Caco-2 (cell line): ENCODE data around the gene EXOC6B. TPM values are rescaled to one million over a fixed set of nuclear protein-coding genes. Genes with fewer than 3 reads are reported as not detected.

Experiments
- BruUV-seq: library from RNA; stranded (reverse); fragments of 400-500 nt; replicated peaks from 2 replicates; lab custom pipeline; 2021; lab: Mats Ljungman, UMichigan
- CTCF ChIA-PET: fragments of 300-600 bp; sonication (Branson Sonifier 250); formaldehyde crosslinking; loops from one replicate; lab custom pipeline; 2022; ENCODE audit warnings: antibody characterized with exemption; lab: Charles Lee
- POLR2A ChIA-PET: fragments of 300-600 bp; sonication (Branson Sonifier 250); formaldehyde crosslinking; loops from one replicate; lab custom pipeline; 2022; ENCODE audit warnings: antibody characterized with exemption; lab: Charles Lee
- DNase-seq, 2 experiments: peaks; one replicate each; pipeline versions ENCODE4 v3.0.0 to v3.0.0-alpha.2; 2020 to 2022
- H3K27me3 ChIP-seq: replicated peaks from 2 replicates; pipeline ENCODE4 v1.6.0; 2011; ENCODE audit warnings: low read length; ENCODE audit not compliant: control insufficient read depth, insufficient read depth
- H3K36me3 ChIP-seq: 2 replicates; pipeline ENCODE4 v1.5.1; 2011; ENCODE audit warnings: low read length; ENCODE audit not compliant: control insufficient read depth, insufficient read depth
- H3K4me1 ChIP-seq: fragments of 250-450 bp; sonication (Bioruptor Pico); 2 replicates; pipeline ENCODE4 v1.5.1; 2020; ENCODE audit warnings: mild to moderate bottlenecking
- H3K4me3 ChIP-seq: 2 replicates; pipeline ENCODE4 v1.5.1; 2011; ENCODE audit warnings: low read depth, mild to moderate bottlenecking, control low read depth, low read length
- H3K9me3 ChIP-seq: fragments of 250-450 bp; sonication (Bioruptor Pico); 2 replicates; pipeline ENCODE4 v1.5.1; 2020; ENCODE audit warnings: mild to moderate bottlenecking, moderate library complexity
- H3K27ac Mint-ChIP-seq: one replicate; pipeline ENCODE4 v1.8.0; 2022; ENCODE audit warnings: mixed read lengths; ENCODE audit not compliant: unreplicated experiment
- H3K27me3 Mint-ChIP-seq: one replicate; pipeline ENCODE4 v1.8.0; 2022; ENCODE audit warnings: mixed read lengths; ENCODE audit not compliant: insufficient read depth, unreplicated experiment
- H3K36me3 Mint-ChIP-seq: one replicate; pipeline ENCODE4 v1.8.0; 2022; ENCODE audit warnings: mild to moderate bottlenecking, mixed read lengths; ENCODE audit not compliant: insufficient read depth, unreplicated experiment
- H3K4me1 Mint-ChIP-seq: one replicate; pipeline ENCODE4 v1.8.0; 2022; ENCODE audit warnings: low read depth, mixed read lengths; ENCODE audit not compliant: unreplicated experiment
- H3K4me3 Mint-ChIP-seq: one replicate; pipeline ENCODE4 v1.8.0; 2022; ENCODE audit warnings: mild to moderate bottlenecking, moderate library complexity, mixed read lengths; ENCODE audit not compliant: unreplicated experiment
- H3K9me3 Mint-ChIP-seq: one replicate; pipeline ENCODE4 v1.8.0; 2022; ENCODE audit warnings: mixed read lengths; ENCODE audit not compliant: unreplicated experiment
- intact Hi-C: fragments of 100-400 bp; cut with micrococcal nuclease; formaldehyde crosslinking; loops from one replicate; pipeline ENCODE4 v1.10.0; 2022; ENCODE audit not compliant: unreplicated experiment
- total RNA-seq: library from RNA; stranded (reverse); gene quantifications from 2 replicates; pipeline ENCODE4 v1.2.3, GENCODE V29; 2022
- TF ChIP-seq, protein P1 (sequence below), 2 experiments: fragments of 200-600 bp in 1 of 2; IDR thresholded peaks; 1 replicate in 1 of 2; 2 replicates in 1 of 2; pipeline versions ENCODE4 v1.5.1 to v1.8.0; 2011 to 2022; ENCODE audit warnings: antibody characterized with exemption in 1 of 2, control low read depth in 1 of 2, inconsistent platforms in 1 of 2, low read depth in 1 of 2, low read length in 1 of 2, mild to moderate bottlenecking in 1 of 2, moderate library complexity in 1 of 2; ENCODE audit not compliant: insufficient read depth in 1 of 2, severe bottlenecking in 1 of 2, unreplicated experiment in 1 of 2

EXOC6B gene
- total RNA-seq, 1 experiment from 2014 or later, result 36.1 TPM

DNA sequence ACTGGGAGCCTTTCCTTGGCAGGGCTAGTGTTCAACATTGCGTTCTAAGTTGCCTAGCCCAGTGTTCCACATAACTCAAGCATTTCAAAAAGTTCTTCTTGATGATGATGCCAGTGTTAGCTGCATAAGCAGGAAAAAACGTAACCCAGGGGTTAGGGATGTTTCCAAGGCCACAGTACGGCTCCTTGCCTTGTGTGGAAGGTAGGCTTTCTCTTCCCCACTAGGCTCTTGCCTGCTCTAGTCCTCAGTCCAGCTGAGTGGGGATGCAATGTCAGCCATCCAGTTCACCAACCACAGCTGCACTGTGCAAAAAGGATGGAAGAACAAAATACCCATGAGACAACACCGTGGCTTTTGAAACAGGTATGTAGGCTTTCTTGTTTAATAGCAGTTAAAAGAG, 650.2 kb downstream of the EXOC6B start:
- Mint-ChIP-seq H3K27me3 (no peaks in the 10 kb centered on the region), H3K4me3 (no peak overlapping the region), H3K4me1 (no peaks in the 10 kb centered on the region), H3K36me3 (peaks cover 12% of the 10 kb centered on the region), H3K27ac (no peak overlapping the region), H3K9me3 (no peaks in the 10 kb centered on the region)
- Histone ChIP-seq H3K27me3 (no peaks in the 10 kb centered on the region), H3K9me3 (no peaks in the 10 kb centered on the region), H3K4me3 (no peak overlapping the region), H3K36me3 (no peaks in the 10 kb centered on the region; the same call in 1 of the 2 replicates), H3K4me1 (no peaks in the 10 kb centered on the region)
- TF ChIP-seq, protein P1, sequence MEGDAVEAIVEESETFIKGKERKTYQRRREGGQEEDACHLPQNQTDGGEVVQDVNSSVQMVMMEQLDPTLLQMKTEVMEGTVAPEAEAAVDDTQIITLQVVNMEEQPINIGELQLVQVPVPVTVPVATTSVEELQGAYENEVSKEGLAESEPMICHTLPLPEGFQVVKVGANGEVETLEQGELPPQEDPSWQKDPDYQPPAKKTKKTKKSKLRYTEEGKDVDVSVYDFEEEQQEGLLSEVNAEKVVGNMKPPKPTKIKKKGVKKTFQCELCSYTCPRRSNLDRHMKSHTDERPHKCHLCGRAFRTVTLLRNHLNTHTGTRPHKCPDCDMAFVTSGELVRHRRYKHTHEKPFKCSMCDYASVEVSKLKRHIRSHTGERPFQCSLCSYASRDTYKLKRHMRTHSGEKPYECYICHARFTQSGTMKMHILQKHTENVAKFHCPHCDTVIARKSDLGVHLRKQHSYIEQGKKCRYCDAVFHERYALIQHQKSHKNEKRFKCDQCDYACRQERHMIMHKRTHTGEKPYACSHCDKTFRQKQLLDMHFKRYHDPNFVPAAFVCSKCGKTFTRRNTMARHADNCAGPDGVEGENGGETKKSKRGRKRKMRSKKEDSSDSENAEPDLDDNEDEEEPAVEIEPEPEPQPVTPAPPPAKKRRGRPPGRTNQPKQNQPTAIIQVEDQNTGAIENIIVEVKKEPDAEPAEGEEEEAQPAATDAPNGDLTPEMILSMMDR (IDR thresholded peaks at IDR 0.05; ENCODE audit: insufficient read depth in 1 of 2, low read depth in 1 of 2, low read length in 1 of 2, severe bottlenecking in 1 of 2, unreplicated experiment in 1 of 2), result no peak
- BruUV-seq, result no TSS peak
- intact Hi-C loops, result no loop called here
- POLR2A ChIA-PET, result no interaction called here
- CTCF ChIA-PET, result interaction anchor here (0.8 kb wide), 1 partner anchor 20 kb away, joined by 3 read pairs; no protein-coding TSS in a partner anchor
- DNase-seq, result no peak

DNA sequence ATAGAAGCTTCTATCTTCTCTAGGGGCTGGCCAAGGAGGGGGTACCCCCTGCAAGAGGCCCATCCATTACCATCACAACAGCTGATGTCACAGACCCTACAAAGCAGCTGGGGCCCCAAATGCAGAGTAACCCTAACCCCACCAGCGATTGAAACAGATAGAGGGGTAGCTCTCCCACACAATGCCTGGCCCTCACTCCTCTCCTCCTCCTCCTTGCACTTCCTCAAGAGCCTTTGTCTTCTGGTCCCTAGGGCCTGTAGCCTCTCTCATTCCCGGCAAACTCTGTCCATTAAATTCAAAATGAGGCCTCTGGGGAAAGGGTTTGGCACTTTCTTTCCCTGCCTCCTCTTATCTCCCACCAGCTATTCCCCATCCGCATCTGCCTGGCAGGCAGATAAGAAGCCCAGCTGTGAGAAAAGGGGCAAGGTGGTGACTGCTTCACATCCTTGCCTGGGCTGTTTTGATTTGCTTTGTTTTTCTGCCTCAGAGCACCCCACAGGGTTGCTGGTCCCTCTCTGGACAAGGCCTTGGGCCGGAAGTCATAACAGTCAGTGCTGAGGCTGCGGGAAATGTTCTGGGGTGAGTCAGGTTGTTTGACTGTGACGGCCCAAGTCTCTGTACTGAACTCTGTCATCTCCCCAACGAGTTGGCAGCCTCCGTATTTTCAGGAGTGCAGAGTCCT, 652.1 kb downstream of the EXOC6B start:
- H3K9me3 ChIP-seq, result no peaks in the 10 kb centered on the region
- no peaks in the 10 kb centered on the region; the same call in 1 of the 2 replicates for H3K36me3 ChIP-seq
- Mint-ChIP-seq H3K27me3 (no peaks in the 10 kb centered on the region), H3K9me3 (no peaks in the 10 kb centered on the region), H3K4me3 (no peak overlapping the region), H3K36me3 (peaks cover 12% of the 10 kb centered on the region), H3K4me1 (no peaks in the 10 kb centered on the region), H3K27ac (no peak overlapping the region)
- TF ChIP-seq, protein P1 (IDR thresholded peaks at IDR 0.05; ENCODE audit: insufficient read depth in 1 of 2, low read depth in 1 of 2, low read length in 1 of 2, severe bottlenecking in 1 of 2, unreplicated experiment in 1 of 2), result no peak
- ChIA-PET CTCF (no interaction called here), POLR2A (no interaction called here)
- no peaks in the 10 kb centered on the region for H3K27me3 ChIP-seq
- BruUV-seq, result no TSS peak
- DNase-seq, result no peak
- H3K4me1 ChIP-seq, result no peaks in the 10 kb centered on the region
- H3K4me3 ChIP-seq, result no peak overlapping the region
- intact Hi-C loops, result no loop called here

DNA sequence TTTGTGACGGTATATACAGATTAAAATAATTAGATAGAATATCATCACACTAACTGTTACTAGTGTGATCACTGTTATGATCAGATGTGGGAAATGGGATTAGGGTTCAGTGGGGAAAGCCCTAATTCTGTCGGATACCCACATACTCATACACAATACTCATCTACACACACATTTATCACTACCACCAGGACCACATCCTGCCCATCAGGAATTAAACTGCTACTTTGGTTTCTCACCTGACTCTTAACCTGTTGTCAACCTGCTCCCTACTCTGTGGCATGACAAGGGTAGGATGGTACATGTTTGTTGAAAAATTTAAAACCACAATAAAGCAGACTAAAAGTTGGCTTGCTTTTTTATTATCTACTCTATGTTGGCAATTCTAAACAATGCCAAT, 653.4 kb downstream of the EXOC6B start:
- Histone ChIP-seq H3K4me3 (no peak overlapping the region), H3K4me1 (no peaks in the 10 kb centered on the region), H3K9me3 (no peaks in the 10 kb centered on the region), H3K27me3 (no peaks in the 10 kb centered on the region), H3K36me3 (no peaks in the 10 kb centered on the region; the same call in 1 of the 2 replicates)
- Mint-ChIP-seq H3K9me3 (no peaks in the 10 kb centered on the region), H3K27ac (no peak overlapping the region), H3K27me3 (no peaks in the 10 kb centered on the region), H3K36me3 (peaks cover 12% of the 10 kb centered on the region), H3K4me1 (no peaks in the 10 kb centered on the region), H3K4me3 (no peak overlapping the region)
- CTCF ChIA-PET, result no interaction called here
- POLR2A ChIA-PET, result no interaction called here
- DNase-seq, result no peak
- BruUV-seq, result no TSS peak
- TF ChIP-seq, protein P1 (IDR thresholded peaks at IDR 0.05; ENCODE audit: insufficient read depth in 1 of 2, low read depth in 1 of 2, low read length in 1 of 2, severe bottlenecking in 1 of 2, unreplicated experiment in 1 of 2), result no peak
- intact Hi-C loops, result no loop called here
